DOHH2 (cell line): ENCODE measurements around the gene SRCAP.

Experiments used
- EZH2phosphoT487 ChIP-seq: fragments of 200-600 bp; sonication (generic); IDR thresholded peaks from 2 replicates; pipeline ENCODE4 v1.6.1; 2017; ENCODE audit warnings: borderline replicate concordance, mild to moderate bottlenecking, antibody characterized with exemption, low read length, moderate library complexity, mixed read lengths
- TF ChIP-seq, protein P1 (sequence below): fragments of 200-600 bp; sonication (generic); IDR thresholded peaks from one replicate; pipeline ENCODE4 v1.5.1; 2014; ENCODE audit warnings: antibody characterized with exemption, mild to moderate bottlenecking, low read depth, low read length; ENCODE audit not compliant: poor library complexity, severe bottlenecking

DNA sequence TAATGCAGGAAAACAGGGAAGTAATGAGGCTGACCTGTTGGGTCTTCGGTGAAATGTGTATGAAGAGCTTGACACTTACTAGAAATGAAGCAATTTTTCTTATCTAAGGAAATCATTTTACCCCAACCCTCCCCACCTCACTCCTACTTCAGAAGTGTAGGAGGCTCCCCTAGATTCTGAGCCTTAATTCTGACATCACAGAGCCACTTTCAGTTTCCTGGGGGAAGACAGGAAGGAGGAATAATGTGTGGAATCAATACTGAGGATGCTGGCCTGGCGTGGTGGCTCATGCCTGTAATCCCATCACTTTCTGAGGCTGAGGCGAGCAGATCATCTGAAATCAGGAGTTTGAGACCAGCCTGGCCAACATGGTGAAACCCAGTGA, 20.4 kb upstream of the SRCAP start:
- TF ChIP-seq EZH2phosphoT487 = no peak
- TF ChIP-seq, protein P1, sequence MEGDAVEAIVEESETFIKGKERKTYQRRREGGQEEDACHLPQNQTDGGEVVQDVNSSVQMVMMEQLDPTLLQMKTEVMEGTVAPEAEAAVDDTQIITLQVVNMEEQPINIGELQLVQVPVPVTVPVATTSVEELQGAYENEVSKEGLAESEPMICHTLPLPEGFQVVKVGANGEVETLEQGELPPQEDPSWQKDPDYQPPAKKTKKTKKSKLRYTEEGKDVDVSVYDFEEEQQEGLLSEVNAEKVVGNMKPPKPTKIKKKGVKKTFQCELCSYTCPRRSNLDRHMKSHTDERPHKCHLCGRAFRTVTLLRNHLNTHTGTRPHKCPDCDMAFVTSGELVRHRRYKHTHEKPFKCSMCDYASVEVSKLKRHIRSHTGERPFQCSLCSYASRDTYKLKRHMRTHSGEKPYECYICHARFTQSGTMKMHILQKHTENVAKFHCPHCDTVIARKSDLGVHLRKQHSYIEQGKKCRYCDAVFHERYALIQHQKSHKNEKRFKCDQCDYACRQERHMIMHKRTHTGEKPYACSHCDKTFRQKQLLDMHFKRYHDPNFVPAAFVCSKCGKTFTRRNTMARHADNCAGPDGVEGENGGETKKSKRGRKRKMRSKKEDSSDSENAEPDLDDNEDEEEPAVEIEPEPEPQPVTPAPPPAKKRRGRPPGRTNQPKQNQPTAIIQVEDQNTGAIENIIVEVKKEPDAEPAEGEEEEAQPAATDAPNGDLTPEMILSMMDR = no peak
